Subcutaneous adipose tissue (tissue), 4 donors: Measurements from ENCODE around the gene TMEM45B. TPM values are rescaled to one million over a fixed set of nuclear protein-coding genes. Genes with fewer than 3 reads are reported as not detected.

ENCODE experiments used
- total RNA-seq, 4 donors: library from RNA; depleted of rRNA; stranded (reverse); fragments of >200 nt; gene quantifications; one replicate each; pipeline ENCODE4 v1.1.0, GENCODE V29; 2016
- TF ChIP-seq, protein P1 (sequence below): fragments of 450-650 bp; IDR thresholded peaks from one replicate; pipeline ENCODE4 v1.5.1; 2016; ENCODE audit warnings: low read depth, mild to moderate bottlenecking, control low read depth, antibody characterized with exemption, moderate library complexity

The TMEM45B gene
- total RNA-seq, 4 donors from 2014 or later = not detected

DNA sequence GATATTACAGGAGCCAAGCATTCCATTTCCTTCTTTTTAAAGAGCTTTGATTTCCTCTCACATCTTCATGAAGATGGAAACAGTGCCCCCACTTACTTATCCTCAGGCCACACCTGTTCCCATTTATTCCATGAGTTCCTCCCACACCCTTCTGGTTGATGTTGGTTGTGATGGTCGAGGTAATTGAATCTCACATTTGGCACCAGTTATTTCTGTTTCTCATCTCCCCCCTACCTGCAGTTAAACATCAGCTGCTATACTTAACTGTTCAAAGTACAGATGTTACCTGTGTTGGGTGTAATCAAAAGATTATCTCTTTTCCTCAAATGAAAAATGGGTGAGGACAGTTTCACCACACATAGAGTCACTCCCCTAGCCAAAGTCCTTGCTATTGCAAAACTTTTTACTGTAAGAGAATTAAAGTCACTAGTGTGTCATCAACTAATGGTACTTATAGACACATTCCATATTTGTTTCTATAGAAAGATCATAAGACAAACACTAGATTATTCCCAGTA is 1.9 kb downstream of the TMEM45B start:
- TF ChIP-seq, protein P1, sequence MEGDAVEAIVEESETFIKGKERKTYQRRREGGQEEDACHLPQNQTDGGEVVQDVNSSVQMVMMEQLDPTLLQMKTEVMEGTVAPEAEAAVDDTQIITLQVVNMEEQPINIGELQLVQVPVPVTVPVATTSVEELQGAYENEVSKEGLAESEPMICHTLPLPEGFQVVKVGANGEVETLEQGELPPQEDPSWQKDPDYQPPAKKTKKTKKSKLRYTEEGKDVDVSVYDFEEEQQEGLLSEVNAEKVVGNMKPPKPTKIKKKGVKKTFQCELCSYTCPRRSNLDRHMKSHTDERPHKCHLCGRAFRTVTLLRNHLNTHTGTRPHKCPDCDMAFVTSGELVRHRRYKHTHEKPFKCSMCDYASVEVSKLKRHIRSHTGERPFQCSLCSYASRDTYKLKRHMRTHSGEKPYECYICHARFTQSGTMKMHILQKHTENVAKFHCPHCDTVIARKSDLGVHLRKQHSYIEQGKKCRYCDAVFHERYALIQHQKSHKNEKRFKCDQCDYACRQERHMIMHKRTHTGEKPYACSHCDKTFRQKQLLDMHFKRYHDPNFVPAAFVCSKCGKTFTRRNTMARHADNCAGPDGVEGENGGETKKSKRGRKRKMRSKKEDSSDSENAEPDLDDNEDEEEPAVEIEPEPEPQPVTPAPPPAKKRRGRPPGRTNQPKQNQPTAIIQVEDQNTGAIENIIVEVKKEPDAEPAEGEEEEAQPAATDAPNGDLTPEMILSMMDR = no peak

DNA sequence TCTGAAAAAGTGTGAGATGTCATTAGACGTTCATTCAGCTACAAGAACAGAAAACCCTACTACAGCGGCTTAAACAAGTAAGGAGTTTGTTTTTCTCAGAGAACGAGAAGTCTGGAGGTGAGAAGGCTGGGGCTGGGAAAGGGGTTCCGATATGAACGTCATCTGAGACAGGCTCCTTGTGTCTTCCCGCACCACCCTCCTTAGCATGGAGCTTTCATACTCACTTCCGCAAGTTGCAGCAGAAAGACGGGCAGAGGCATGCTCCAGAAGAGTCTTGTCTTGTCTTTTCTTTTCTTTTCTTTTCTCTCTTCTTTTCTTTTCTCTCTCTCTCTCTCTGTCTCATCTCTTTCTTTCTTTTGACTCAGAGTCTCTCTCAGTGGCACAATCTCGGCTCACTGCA is 3.6 kb downstream of the TMEM45B start:
- TF ChIP-seq, protein P1 = no peak

DNA sequence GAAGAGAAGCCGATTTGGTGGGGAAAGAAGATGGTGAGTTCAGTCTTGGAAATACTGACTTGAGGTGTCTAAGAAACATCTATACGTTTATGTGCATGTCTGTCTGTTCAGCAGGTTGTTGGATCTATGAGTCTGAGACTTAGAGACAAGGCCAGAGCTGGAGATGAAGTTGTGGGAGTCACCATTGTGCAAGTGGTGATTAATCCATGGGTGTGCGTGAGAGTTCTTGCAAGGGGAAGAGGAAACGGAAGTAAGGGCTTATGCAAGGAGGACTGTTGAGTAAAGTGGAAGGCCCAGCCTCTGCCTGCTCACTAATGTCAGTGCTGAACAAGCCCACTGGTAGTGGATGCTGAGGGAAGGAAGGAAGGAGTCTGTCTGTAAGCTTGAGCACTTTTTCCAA is 9.7 kb downstream of the TMEM45B start:
- TF ChIP-seq, protein P1 = no peak

DNA sequence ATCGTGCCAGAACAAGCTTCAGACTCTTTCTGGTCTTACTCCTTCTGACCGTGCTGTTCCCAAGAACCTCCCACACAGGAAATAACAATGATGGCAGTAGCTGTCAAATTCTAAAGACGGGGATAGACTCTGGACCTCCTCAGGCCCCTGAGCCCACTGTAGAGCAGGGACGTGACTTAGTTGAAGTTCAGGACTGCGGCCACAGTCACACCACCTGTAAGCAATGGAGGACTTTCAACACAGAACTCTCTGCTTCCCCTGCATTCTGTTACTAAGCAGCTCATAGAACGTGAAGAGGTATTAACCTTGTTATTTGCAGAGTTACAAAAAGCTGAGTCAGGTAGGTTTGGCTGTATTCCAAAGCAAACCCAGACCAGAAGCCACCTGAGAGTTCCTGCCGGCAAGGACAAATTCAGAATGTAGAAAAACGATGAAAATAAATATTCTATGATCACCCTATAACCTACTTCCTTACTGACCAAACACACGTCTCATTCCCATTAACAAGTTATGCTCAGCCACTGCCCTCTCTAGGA is 12.7 kb downstream of the TMEM45B start:
- TF ChIP-seq, protein P1 = no peak

DNA sequence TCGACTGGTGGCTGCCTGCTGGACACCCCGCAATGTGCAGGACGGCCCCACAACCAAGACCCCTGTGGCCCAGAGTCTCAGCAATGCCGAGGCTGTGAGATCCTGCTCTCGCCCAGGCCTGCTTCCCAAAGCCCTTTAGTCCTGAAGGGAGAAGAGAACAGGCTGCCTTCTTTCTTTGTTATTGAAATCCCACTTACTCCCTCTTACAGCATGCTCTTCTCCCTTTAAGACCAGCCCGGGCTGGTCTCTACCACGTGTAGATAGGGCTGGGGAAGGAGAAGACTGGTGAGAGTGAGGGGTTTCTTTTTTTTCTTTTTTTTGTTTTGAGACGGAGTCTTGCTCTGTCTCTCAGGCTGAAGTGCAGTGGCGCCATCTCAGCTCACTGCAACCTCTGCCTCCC is 21.3 kb downstream of the TMEM45B start:
- TF ChIP-seq, protein P1 = no peak

DNA sequence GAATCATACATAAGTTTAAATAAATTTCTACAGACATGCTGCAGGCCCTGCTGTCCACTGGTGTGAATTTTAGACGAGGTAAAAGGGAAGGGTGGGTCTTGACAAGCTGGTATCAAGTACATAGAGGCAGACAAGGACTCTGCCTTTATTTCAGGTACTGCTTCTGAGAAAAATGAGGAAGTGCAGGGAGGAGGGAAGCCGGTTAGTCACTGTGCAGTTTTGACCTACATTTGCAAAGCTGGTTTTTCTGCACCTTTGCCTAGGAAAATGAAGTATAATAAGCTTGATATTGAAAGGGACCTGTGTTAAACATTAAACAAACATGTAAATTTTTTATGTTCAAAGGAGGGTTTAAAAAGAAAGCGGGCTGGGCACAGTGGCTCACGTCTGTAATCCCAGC is 24.6 kb downstream of the TMEM45B start:
- TF ChIP-seq, protein P1 = no peak

DNA sequence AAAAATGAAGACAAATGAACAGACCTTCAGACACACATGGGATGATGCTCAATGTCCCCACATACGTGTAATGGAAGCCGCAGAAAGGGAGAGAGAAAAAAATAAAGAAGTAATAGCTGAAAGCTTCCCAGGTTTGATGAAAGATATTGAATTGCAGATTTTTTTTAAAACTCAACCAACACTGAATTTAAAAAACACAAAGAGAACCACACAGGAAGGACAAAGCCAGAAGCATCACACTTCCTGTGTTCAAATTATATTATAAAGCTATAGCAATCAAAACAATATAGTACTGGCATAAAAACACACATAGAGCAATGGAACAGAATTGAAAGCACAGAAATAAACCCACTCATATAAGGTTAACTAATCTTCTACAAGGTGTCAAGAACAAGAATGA is 26.5 kb downstream of the TMEM45B start:
- TF ChIP-seq, protein P1 = no peak
